ENCODE results near the gene VIPR2.
A peak's percentile ranks its signal among the peaks of the same experiment; 100 is the strongest.

Gene VIPR2

GRCh38 chr7:159157714-159158113 lies 13.0 kb upstream of the VIPR2 start:
- DNase-seq = no peak

GRCh38 chr7:159156436-159157245 lies 12.0 kb upstream of the VIPR2 start:
- no peak for DNase-seq

- DNase-seq = no peak
Observed at GRCh38 chr7:159155410-159155809, 10.7 kb upstream of the VIPR2 start.

- DNase-seq = no peak
Observed at GRCh38 chr7:159154243-159154642, 9.6 kb upstream of the VIPR2 start.

- no peak for DNase-seq
Observed at GRCh38 chr7:159153511-159153910, 8.8 kb upstream of the VIPR2 start.

GRCh38 chr7:159152816-159153215 lies 8.1 kb upstream of the VIPR2 start:
- DNase-seq = no peak

- no peak for DNase-seq
Observed at GRCh38 chr7:159151231-159151630, 6.6 kb upstream of the VIPR2 start.

GRCh38 chr7:159149488-159149887 lies 4.8 kb upstream of the VIPR2 start:
- no peak for DNase-seq

GRCh38 chr7:159148430-159149395 lies 4.0 kb upstream of the VIPR2 start:
- no peak for DNase-seq

GRCh38 chr7:159147687-159148086 lies 3.0 kb upstream of the VIPR2 start:
- DNase-seq = no peak

- DNase-seq = no peak
Observed at GRCh38 chr7:159147246-159147645, 2.6 kb upstream of the VIPR2 start.

- DNase-seq = no peak
Observed at GRCh38 chr7:159146084-159146858, 1.6 kb upstream of the VIPR2 start.

- DNase-seq = no peak
Observed at GRCh38 chr7:159145490-159145855, 806 bp upstream of the VIPR2 start.

GRCh38 chr7:159143780-159144757 lies 598 bp downstream of the VIPR2 start:
- DNase-seq = no peak

GRCh38 chr7:159142730-159143129 lies 1.9 kb downstream of the VIPR2 start:
- DNase-seq = no peak

- no peak for DNase-seq
Observed at GRCh38 chr7:159142199-159142598, 2.5 kb downstream of the VIPR2 start.

- DNase-seq = no peak
Observed at GRCh38 chr7:159141660-159142059, 3.0 kb downstream of the VIPR2 start.

- DNase-seq = no peak
Observed at GRCh38 chr7:159141167-159141566, 3.5 kb downstream of the VIPR2 start.

GRCh38 chr7:159140170-159140910 lies 4.3 kb downstream of the VIPR2 start:
- DNase-seq = no peak

GRCh38 chr7:159139639-159140038 lies 5.0 kb downstream of the VIPR2 start:
- no peak for DNase-seq

- DNase-seq = peak; percentile 8
Observed at GRCh38 chr7:159139202-159139601, 5.5 kb downstream of the VIPR2 start.
